ENCODE results near the gene FERD3L. TPM values are rescaled to one million over a fixed set of nuclear protein-coding genes. Genes with fewer than 3 reads are reported as not detected.

Gene FERD3L
- total RNA-seq, 1 experiment from 2014 or later = not detected

DNA sequence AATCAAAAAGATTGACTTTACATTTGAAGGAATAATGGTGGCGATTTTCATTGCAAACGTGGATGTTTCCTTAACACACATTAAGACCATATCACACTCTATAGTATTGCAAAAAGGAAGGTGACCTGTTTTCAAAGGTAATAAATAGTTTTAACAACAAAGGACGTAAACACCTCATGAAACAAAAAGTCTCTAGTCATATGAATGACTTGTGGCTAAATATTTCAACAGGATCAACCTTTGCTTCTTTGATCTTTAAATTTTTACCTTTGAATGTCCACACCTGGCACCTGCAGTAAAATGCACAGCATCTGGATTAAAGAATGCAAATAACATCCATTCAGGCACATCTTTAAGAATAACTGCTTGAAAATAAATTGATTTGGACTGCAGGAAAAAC is 30.0 kb upstream of the FERD3L start:
- H3K4ac ChIP-seq (ENCODE audit: low read depth, low read length) = no peak overlapping the region
- no peak overlapping the region for H3K14ac ChIP-seq (ENCODE audit: insufficient read depth, low read length)
- no peak overlapping the region for H3K4me2 ChIP-seq (ENCODE audit: insufficient read depth, insufficient read length, low read length)
- no peak overlapping the region for H2BK120ac ChIP-seq (ENCODE audit: low read depth, low read length, poor library complexity, severe bottlenecking)
- H2AFZ ChIP-seq (ENCODE audit: low read length) = no peak overlapping the region
- no peak overlapping the region for H3K27ac Mint-ChIP-seq
- no peak overlapping the region for H2AK5ac ChIP-seq (ENCODE audit: insufficient read length, low read length)
- no peak overlapping the region for H2BK12ac ChIP-seq (ENCODE audit: insufficient read length, low read depth, low read length)
- no peaks in the 10 kb centered on the region for H3K36me3 Mint-ChIP-seq (ENCODE audit: insufficient read depth in 1 of 3, low read depth in 3 of 3)
- H3K27me3 ChIP-seq (ENCODE audit: insufficient read depth, low read length) = no peaks in the 10 kb centered on the region
- no peak overlapping the region for H4K5ac ChIP-seq (ENCODE audit: insufficient read length, low read depth, low read length)
- no peak for DNase-seq
- H3K4me1 Mint-ChIP-seq = peaks cover 13 to 15% of the 10 kb centered on the region in 2 experiments
- no peaks in the 10 kb centered on the region for H4K20me1 ChIP-seq (ENCODE audit: control insufficient read depth, insufficient read depth, insufficient read length)
- H2BK15ac ChIP-seq (ENCODE audit: low read depth, low read length) = no peak overlapping the region
- H2BK5ac ChIP-seq (ENCODE audit: insufficient read length, low read length) = no peak overlapping the region
- H3K9me3 ChIP-seq (ENCODE audit: control insufficient read depth, low read depth, low read length) = no peaks in the 10 kb centered on the region
- no peak overlapping the region for H3K56ac ChIP-seq (ENCODE audit: insufficient read length, low read depth, low read length)
- H3T11ph ChIP-seq (ENCODE audit: low read length) = no peak overlapping the region
- H3K79me1 ChIP-seq (ENCODE audit: insufficient read depth, low read depth, low read length, poor library complexity, severe bottlenecking) = no peaks in the 10 kb centered on the region
- no peak overlapping the region for H2BK20ac ChIP-seq (ENCODE audit: low read depth, low read length, poor library complexity, severe bottlenecking)
- TF ChIP-seq, protein P1, sequence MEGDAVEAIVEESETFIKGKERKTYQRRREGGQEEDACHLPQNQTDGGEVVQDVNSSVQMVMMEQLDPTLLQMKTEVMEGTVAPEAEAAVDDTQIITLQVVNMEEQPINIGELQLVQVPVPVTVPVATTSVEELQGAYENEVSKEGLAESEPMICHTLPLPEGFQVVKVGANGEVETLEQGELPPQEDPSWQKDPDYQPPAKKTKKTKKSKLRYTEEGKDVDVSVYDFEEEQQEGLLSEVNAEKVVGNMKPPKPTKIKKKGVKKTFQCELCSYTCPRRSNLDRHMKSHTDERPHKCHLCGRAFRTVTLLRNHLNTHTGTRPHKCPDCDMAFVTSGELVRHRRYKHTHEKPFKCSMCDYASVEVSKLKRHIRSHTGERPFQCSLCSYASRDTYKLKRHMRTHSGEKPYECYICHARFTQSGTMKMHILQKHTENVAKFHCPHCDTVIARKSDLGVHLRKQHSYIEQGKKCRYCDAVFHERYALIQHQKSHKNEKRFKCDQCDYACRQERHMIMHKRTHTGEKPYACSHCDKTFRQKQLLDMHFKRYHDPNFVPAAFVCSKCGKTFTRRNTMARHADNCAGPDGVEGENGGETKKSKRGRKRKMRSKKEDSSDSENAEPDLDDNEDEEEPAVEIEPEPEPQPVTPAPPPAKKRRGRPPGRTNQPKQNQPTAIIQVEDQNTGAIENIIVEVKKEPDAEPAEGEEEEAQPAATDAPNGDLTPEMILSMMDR (conservative IDR thresholded peaks at IDR 0.05) = no peak
- H3K27ac ChIP-seq (ENCODE audit: insufficient read length, low read depth, low read length) = no peak overlapping the region
- no peaks in the 10 kb centered on the region for H3K23me2 ChIP-seq (ENCODE audit: insufficient read length, low read depth, low read length, poor library complexity, severe bottlenecking)
- peaks cover 2% of the 10 kb centered on the region; the same call in 1 of the 2 replicates for H3K4me1 ChIP-seq (ENCODE audit: insufficient read depth, low read length)
- WGBS (ENCODE audit: extremely low coverage, insufficient read length, low lambda C conversion rate) = no CpG with 5 or more reads among the region's 3 CpGs
- H4K8ac ChIP-seq (replicated peaks; ENCODE audit: insufficient read length, low read depth, low read length) = no peak overlapping the region
- H3K27me3 Mint-ChIP-seq (ENCODE audit: low read depth) = no peaks in the 10 kb centered on the region
- no peak overlapping the region for H4K91ac ChIP-seq (ENCODE audit: insufficient read length, low read depth, low read length)
- no peak overlapping the region for H3K18ac ChIP-seq (ENCODE audit: insufficient read length, low read depth, low read length)
- no peaks in the 10 kb centered on the region for H3K9me3 Mint-ChIP-seq
- no peak overlapping the region for H3K23ac ChIP-seq (ENCODE audit: insufficient read length, low read depth, low read length)
- no peak overlapping the region for H3K9ac ChIP-seq (ENCODE audit: extremely low read depth, insufficient read length, low read length)
- H3K4me3 Mint-ChIP-seq = no peak overlapping the region
- no peaks in the 10 kb centered on the region for H3K79me2 ChIP-seq (ENCODE audit: insufficient read depth, low read length)

All from H9 (cell line).